GM19467 (cell line): ENCODE results near the gene NOSTRIN.

Experiments used
- ATAC-seq: cut with Tn5 transposase; IDR thresholded peaks from one replicate; pipeline ENCODE4 v1.9.1; 2021; ENCODE audit warnings: mild to moderate bottlenecking, moderate library complexity; ENCODE audit not compliant: unreplicated experiment

Gene NOSTRIN

DNA sequence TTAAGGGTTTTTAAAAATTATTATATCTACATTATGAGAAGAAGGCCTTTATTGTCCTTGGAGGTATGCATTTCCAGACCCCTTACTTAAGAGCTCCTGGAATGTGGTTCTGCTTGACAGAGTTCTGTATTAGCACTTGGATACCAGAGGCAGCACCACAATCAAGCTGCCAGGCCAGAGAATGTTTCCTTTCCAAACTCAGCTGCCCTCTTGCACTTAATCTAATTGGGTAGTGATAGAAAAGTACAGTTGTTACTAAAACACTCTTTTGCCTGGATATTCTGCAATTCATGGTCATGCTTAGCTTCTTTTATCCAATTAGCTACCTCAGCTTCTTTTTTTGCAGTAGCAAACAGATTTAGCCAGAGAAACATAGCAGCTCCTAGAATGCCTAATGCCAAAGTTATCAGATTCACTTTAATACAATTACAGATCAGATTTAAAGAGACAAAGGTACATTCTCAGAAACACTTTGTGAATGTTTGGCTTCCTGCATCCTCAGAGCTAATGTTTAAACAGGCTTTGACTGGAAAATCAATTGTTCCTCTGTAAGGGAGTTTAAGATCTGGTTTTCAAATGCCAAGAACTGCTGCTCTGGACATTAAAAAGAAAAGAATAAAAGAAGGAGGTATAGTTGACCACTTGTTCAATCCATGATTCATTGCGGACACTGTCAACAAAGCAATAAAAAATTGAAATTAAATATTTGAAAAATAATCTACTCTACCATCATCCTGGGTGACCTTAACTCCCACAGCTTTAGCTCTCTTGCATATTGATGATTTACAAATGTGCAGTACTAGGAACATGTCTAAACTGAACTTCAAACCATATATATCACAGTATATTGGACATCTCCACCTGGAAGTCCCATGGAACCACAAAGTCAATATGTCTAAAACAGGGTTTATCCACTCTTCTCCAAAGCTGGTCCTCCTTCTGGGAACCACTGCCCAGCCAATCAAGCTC, 12.8 kb downstream of the NOSTRIN start:
- no peak for ATAC-seq

DNA sequence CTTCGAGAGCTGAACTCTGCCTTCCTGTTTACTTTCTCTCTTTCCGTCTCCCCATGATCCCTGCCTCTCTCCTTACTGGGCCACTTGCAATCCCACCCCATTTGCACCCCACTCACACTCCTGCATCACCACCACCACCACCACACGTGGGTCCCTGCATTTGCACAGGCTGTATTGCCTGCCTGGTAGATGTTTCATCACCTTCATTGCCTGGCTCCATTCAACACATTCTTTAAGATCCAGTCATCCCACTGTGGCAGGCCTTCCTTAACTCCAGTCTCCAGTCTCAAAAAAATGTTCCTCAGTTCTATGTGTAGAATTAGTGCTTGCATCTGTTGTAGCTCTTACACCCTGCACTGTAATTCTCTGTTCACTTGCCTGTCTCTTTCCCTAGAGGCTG, 13.9 kb downstream of the NOSTRIN start:
- no peak for ATAC-seq

DNA sequence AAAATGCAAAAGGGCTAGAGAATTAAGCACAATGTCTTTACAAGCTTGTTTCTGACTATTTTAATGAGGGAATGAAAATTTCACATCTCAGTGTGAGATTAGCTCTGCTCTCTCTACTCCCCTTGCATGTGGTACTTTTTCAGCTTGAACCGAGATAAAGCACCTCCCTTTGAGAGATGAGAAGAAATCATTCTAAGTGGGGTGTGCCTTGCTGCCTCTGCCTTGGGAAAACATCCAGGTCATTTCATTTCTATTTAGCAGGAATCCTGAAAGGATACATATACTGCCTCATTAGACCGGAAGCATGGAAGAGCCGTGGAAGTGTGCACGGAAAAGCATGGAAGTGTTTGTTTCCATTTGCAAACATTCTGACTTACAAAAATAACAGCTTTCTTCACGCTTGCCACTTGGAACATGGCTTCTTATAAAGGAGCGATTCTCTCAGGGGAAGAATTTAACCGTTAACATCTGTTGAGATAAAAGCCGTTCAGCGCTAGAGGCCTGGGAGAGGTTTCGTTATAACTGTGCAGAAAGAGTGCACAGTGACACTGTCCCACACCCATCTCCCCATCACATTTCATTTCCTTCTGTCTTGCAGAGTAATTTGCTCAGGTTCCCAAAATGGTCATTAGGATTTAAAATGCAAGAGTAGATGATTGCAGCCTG, 16.7 kb downstream of the NOSTRIN start:
- ATAC-seq, result no peak

DNA sequence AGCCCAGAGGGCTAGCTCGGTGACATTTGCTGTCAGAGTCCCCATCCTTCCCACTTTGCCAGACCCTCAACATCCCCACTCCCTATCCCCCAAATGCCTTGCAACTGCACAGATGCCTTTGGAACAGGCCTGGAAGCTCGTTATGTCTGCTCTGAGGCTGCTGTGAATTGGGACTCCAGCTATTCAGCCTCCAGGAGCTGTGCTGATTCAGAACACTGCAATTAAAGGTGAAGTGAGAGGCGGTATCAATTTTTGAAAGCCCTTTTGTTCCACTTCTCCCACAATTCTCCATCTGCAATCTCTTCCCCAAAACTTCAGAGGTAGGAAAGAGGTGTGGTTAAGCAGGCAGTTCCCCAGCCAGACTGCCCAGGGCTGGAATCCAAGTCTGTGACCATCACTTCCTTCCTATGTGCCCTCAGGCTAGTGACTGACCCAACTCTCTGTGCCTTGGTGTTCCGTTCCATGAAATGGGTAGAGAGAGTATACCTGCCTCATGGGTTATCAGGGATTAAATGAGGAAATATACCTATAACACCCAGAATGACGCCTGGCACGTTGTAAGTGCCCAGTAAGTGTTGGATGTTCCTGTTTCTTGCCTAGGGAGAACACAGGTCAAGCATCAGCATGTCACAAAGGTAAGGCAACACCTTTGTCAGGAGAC, 17.5 kb downstream of the NOSTRIN start:
- ATAC-seq, result no peak

DNA sequence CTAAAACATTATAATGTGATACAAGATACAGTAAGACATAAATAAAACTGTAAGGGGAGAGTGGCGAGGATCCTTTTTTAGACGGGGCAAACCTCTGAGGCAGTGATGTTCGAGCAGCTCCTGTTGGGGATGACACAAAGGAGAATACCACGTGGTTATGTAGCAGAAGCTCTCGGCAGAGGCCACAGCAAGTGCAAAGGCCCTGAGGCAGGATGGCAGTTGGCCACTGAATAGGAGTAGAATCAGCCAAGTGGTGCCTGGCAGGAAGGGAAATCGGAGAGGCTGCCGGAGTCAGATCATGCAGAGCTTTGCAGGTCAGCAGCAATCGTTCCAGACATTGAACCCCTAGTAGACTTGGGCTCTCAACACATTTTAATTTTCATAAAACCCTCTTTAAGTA, 19.1 kb downstream of the NOSTRIN start:
- no peak for ATAC-seq

DNA sequence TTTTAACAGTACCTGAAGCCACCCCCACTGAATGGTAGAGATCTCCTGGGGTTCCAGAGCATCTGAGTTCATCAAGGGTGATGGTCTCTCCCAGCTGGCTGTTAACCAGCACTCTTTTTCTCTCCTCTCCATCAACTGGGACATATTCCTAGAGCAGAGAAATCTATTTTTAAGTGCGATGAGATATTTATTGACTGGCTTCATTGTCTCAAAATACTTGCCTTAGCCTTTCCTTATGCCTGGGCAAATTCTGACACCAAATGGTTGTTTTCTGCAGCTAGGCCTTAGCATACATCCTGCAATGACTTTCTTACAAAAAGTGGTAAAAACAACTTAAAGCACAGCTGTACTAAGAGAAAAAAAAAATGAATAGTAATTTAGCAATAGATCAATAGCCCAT, 19.6 kb downstream of the NOSTRIN start:
- ATAC-seq, result no peak

DNA sequence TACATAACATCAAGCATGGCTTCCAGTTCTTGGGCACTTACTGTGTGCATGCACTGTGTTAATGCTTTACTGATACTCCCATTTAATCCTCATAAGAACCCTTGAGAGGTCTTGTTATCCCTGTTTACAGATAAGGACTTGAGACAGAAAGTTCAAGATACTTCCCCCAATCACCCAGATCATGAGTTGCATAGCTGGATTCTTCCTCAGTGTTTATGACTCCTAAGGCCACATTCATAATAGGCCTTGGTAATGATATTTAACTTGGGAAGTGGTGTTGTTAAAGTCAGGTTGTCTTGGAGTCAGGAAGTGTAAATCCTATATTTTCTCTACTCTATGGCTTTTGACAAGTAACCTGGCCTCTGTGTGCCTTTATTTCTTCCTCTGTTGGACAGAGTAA, 22.7 kb downstream of the NOSTRIN start:
- no peak for ATAC-seq

DNA sequence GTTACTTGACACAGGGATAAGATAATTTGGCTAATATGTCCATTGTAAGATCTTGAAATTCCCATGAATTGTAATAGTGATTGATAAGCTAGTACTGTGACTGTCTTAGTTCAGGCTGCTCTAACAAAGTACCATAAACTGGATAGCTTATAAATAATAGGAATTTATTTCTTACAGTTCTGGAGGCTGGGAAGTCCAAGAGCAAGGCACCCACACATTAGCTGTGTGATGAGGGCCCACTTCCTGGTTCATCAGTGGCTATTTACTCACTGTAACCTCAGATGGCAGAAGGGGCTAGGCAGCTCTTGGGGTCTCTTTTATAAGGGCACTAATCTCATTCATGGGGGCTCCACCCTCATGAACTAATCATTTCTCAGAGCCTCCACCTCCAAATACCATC, 28.5 kb downstream of the NOSTRIN start:
- ATAC-seq, result no peak

DNA sequence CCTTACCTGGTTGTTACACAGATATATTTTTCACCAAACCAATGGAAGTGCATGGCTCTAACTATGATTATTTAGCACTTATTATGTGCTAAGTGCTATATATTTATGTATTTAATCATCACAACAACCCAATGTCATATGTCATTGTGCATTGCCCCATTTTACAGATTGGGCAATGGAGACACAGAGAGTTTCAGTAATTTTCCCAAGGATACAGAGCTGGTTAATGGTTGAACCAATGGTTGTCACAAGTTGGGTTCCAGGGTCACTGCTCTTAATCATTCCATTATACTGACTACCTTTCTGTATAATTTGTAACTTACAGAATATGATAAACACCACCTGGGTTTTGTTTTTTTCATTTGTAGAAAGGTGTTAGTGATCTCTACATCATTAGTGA, 29.2 kb downstream of the NOSTRIN start:
- no peak for ATAC-seq

DNA sequence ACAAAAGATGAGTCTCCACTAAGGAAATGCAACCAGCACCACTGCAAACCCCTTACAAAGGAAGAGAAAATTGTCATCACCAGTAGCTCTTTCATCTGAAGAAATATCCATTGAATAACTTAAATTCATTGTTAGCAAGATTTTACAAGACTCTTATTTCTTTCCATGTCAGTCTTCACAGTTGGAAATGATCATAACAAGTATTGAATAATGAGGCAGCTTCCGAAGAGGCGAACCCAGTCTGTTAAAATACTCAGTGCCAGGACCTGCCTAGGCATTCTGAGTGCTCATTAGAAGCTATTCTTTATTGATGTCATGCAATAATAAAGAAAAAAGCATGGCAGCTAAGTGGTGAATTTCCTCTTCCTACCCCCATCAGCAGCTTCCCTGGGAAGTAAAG, 33.5 kb downstream of the NOSTRIN start:
- no peak for ATAC-seq

DNA sequence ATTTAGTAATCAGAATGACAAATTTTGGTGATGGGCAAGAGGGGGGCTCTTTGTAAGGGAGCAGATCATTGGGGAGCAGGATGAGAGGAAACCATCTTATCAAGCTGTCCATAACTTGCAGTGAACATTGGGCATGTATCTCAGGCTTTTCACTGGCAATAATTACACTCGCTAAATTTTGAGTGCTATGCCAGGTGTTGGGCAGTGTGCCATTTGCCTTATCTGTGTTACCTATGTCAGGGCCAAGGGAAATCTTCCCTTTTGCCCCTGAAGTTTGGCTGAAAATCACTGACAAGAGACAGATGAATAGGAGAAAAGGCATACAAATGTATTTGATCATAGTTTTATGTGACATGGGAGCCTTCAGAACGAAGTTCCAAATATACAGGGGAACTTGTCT, 39.0 kb downstream of the NOSTRIN start:
- ATAC-seq, result no peak

DNA sequence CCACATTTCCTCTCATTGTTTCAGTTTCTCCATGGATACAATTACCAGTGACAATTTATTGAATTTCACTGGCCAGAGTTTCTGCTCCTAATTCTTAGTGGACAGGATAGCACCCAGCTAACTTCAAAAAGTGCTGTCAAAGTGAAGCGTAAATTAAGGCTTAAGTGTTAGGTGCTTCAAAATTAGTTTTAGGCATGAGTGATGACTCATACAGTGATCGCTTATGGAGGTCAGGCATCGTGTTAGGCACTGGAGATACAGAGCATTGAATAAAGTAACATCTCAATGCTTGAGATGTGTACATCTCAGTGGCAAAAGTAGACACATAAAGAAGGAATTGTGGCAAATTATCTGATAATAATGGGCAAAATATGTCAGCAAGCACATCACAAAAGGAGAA, 40.8 kb downstream of the NOSTRIN start:
- ATAC-seq, result no peak

DNA sequence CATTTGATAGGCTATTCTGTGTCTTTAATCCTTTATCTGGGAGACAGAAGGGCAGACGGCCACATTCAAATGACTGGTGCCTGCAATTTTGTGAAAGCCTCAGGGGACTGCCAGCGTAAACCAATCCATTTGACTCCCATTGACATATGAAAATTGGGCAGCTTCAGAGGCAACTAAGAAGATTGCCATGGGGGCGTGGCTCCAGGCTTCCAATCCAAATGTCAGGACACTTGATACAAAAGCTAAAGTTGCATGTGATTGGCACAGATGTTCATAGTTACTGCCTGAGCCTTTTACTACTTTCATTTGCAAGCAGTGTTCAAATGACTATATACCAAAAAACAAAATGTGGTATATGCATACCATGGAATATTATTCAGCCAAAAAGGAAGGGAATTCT, 45.8 kb downstream of the NOSTRIN start:
- ATAC-seq, result no peak

DNA sequence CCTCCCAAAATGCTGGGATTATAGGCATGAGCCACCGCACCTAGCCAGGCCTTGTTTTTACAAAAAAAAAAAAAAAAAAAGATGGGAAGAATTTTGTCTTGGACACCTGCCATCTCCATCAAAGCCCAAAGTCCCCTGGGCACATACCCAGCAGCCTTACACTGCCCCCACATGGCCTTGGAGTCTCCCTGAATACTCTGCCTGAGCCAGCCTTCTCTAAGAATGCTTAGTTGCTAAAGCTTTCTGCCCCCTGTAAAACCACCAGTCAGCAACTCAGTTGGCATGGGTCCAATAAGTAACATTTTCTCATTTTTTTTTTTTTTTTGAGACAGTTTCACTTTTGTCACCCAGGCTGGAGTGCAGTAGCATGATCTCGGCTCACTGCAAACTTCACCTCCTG, 47.2 kb downstream of the NOSTRIN start:
- no peak for ATAC-seq

DNA sequence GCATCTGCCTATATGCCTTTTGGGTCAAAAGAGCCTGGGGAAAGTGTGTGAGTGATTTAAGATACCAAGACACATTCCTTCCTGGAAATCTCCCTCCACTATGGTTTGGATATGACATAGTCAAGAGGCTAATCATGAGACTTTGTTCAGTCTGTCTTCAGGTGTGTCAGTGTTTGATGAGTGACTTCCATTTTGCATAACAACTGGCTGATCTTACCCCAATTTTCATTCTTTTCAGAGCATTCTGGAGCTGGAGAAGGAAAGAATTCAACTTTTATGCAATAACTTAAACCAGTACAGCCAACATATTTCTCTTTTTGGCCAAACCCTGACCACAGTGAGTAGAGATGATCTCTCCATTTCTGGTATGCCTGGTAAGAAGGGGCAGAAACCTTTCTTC, 48.4 kb downstream of the NOSTRIN start:
- ATAC-seq, result no peak

DNA sequence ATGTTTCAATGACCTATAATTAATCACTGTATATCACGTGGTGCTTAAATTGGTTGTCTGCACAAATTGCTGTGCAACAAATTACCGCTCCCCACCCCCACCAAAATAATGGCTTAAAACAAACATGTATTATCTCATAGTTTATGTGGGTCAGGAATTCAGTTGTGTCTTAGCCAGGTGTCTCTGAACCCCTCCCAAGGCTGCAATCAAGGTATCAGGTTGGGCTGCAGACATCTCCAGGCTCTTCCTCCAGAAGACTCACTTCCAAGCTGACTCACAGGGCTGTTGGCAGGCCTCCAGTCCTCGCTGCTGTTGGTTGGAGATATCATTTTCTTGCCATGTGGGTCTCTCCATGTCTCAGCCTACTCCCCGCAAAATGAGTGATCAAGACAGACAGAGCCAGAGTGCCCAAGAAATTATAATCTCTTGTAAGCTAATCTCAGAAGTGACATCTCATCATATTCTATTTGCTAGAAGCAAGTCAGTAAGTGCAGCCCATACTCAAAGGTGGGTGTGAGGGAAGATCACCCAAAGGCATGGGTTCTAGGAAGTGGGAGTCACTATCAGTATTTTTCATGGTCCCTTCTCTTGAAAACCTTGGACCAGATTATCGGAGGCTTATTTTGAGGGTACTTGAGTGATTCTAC, 49.4 kb downstream of the NOSTRIN start:
- ATAC-seq, result no peak

DNA sequence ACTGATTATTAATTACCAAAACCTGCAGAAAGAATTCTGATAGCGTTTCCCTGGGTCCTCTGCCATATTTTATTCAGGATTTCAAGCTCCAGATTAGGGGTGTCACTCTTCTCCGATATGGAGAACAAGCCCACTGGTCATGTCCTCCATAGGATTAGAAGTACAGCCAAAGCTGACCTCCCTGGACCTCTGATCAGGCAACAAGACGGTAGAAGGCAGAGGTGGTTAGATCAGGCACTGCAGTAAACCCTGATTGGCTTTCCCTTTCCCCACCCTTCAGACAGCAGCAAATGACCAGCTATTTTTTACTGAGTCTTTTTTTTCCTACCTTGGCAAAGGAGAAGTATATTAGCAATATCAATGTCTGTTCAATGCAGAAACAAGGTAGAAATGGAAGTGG, 50.0 kb downstream of the NOSTRIN start:
- ATAC-seq, result no peak

DNA sequence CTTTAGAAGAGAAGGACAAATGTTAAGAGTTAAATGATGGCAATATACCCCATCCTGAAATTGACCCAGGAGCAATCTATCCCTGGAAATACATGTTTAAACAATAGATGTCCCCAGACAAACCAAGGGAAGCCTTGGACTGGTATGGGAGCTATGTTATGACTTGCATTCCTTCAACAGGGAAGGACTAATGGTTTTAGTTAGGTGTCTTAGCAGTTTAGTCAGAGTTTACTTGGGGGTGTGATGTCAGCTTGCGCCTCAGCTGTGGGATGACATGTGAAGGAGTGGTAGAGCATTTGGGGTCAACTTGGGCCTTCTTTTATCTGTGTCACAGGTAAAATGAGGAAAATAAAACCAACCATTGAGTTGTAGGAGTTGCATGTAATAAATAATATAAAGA, 51.0 kb downstream of the NOSTRIN start:
- ATAC-seq, result no peak

DNA sequence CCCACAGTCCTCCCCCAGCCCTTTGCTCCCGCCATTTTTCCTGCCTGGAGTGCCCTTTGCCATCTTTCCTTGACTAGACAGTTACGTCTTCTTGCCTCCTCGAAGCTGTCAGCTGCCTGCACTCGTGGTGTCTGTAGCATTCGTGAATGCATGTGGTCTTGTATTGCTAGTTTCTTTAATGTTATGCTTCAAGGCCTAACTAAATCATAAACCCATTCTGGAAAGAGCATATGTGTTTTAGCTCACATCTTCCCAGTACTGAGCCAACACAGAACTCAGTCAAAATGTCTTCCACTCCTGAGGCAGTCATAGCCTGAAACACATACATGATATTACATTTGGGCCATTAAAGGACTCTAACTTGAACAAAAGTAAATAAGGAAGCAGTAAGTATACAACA, 52.2 kb downstream of the NOSTRIN start:
- ATAC-seq, result no peak

DNA sequence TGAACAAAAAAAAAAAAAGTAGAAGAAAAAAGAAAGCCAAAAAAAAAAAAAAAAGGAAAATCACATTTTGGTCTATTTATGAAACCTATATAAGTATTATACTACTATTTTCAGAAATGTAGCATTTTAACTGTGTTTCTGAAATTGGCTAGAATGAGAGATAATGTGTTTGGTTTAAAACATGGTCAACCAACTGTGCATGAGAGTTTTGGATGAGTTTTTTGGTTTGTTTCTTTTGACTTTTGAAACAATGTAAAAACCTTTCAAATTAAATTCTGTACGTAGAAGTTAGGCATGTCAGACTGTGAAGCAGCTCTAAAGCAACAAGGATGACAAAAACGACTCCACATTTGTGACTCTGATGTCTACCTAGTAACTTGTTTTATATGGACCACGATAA, 53.2 kb downstream of the NOSTRIN start:
- ATAC-seq, result no peak

DNA sequence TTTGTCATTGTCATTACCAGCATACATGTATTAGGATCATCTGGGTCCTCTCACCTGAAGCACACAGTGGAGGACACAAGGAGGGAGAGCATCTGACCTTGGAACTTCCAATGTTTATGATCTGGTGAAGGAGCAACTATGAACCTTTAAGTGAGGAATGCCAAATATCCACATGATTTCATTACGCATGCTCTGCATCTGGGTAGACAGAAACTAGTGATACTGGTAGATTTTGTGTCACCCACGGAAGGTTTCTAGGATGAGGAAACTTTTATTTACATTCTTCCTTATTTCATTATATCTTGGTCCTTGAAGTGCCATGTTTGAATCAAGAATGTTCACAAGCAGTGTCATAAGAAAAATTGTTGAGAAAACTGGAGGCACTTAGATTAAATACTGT, 55.7 kb downstream of the NOSTRIN start:
- ATAC-seq, result no peak
